Endothelial cell of umbilical vein (primary cell): ENCODE data around the gene PBX3. TPM values are rescaled to one million over a fixed set of nuclear protein-coding genes. Genes with fewer than 3 reads are reported as not detected.

ENCODE experiments used
- BruUV-seq: library from RNA; stranded (reverse); fragments of 400-500 nt; replicated peaks from 2 replicates; lab custom pipeline; 2021; lab: Mats Ljungman, UMichigan
- CTCF ChIA-PET: fragments of 300-600, 350-600 bp; sonication (Branson Sonifier 250); formaldehyde crosslinking; loops from one replicate; lab custom pipeline; 2021; ENCODE audit warnings: antibody characterized with exemption, inconsistent platforms; lab: Charles Lee
- POLR2A ChIA-PET: fragments of 300-600, 350-600 bp; sonication (Branson Sonifier 250); formaldehyde crosslinking; loops from one replicate; lab custom pipeline; 2021; ENCODE audit warnings: antibody characterized with exemption, inconsistent platforms; lab: Charles Lee
- DNase-seq: peaks from one replicate; pipeline ENCODE4 v3.0.0-alpha.2; 2011; ENCODE audit warnings: low read depth, low spot score
- FAIRE-seq: peaks from 2 replicates; lab custom pipeline; 2011; peaks lifted over from hg19 to GRCh38; lab: Jason Lieb, UNC
- H2AFZ ChIP-seq: 2 replicates; pipeline ENCODE4 v1.6.0; 2012; ENCODE audit warnings: low read depth, low read length, control low read depth, inconsistent platforms
- H3K27ac ChIP-seq: 2 replicates; pipeline ENCODE4 v1.5.1; 2011; ENCODE audit warnings: low read depth, mild to moderate bottlenecking, control low read depth, low read length, moderate library complexity; ENCODE audit not compliant: insufficient read depth
- H3K27me3 ChIP-seq, 2 experiments: 2 replicates each; pipeline versions ENCODE4 v1.6.0 to v1.6.1; 2011; ENCODE audit warnings: low read length in 2 of 2, mixed read lengths in 1 of 2; ENCODE audit not compliant: control insufficient read depth in 2 of 2, insufficient read depth in 2 of 2
- H3K36me3 ChIP-seq, 2 experiments: 2 replicates in 1 of 2; 3 replicates in 1 of 2; pipeline ENCODE4 v1.5.1; 2011; ENCODE audit warnings: low read length in 2 of 2, mild to moderate bottlenecking in 1 of 2, moderate library complexity in 1 of 2; ENCODE audit not compliant: control insufficient read depth in 2 of 2, insufficient read depth in 2 of 2; ENCODE audit errors: extremely low read depth in 1 of 2
- H3K4me1 ChIP-seq: 3 replicates; pipeline ENCODE4 v1.5.1; 2011; ENCODE audit warnings: mild to moderate bottlenecking, low read length; ENCODE audit not compliant: control insufficient read depth, insufficient read depth; ENCODE audit errors: extremely low read depth
- H3K4me2 ChIP-seq: 2 replicates; pipeline ENCODE4 v1.6.1; 2011; ENCODE audit warnings: low read length, control low read depth, mixed read lengths; ENCODE audit not compliant: insufficient read depth
- H3K4me3 ChIP-seq, 3 experiments: fragments of 200-600 bp in 1 of 3; sonication (generic), shearing (Covaris generic) in 1 of 3; replicated peaks in 1 of 3; 2 replicates each; pipeline ENCODE4 v1.5.1; 2011 to 2016; ENCODE audit warnings: control low read depth in 3 of 3, low read length in 3 of 3, mild to moderate bottlenecking in 2 of 3, inconsistent platforms in 1 of 3, low read depth in 1 of 3, moderate library complexity in 1 of 3; ENCODE audit not compliant: insufficient read depth in 1 of 3
- H3K79me2 ChIP-seq: 2 replicates; pipeline ENCODE4 v1.6.0; 2012; ENCODE audit warnings: low read length, inconsistent platforms; ENCODE audit not compliant: control insufficient read depth, insufficient read depth
- H3K9ac ChIP-seq: replicated peaks from 2 replicates; pipeline ENCODE3; 2011; ENCODE audit warnings: low read length, control low read depth; ENCODE audit not compliant: insufficient read depth; ENCODE audit errors: extremely low read depth
- H3K9me1 ChIP-seq: replicated peaks from 3 replicates; pipeline ENCODE4 v1.6.0; 2011; ENCODE audit warnings: mild to moderate bottlenecking, low read length; ENCODE audit not compliant: control insufficient read depth, insufficient read depth; ENCODE audit errors: extremely low read depth
- H3K9me3 ChIP-seq: replicated peaks from 2 replicates; pipeline ENCODE4 v1.5.1; 2012; ENCODE audit warnings: low read length, inconsistent platforms; ENCODE audit not compliant: control insufficient read depth, insufficient read depth
- H4K20me1 ChIP-seq: replicated peaks from 2 replicates; pipeline ENCODE3; 2011; ENCODE audit warnings: mild to moderate bottlenecking, low read length; ENCODE audit not compliant: control insufficient read depth, insufficient read depth; ENCODE audit errors: extremely low read depth
- CTCF ChIP-seq, 2 donors: IDR thresholded peaks; 1 replicate in 1 of 2; 2 replicates in 1 of 2; pipeline ENCODE4 v1.5.1; 2011; ENCODE audit warnings: low read length in 2 of 2, mild to moderate bottlenecking in 2 of 2, moderate library complexity in 2 of 2, control low read depth in 1 of 2, inconsistent platforms in 1 of 2, low read depth in 1 of 2; ENCODE audit not compliant: insufficient read depth in 1 of 2; ENCODE audit errors: extremely low read depth in 1 of 2
- EZH2 ChIP-seq: IDR thresholded peaks from 2 replicates; pipeline ENCODE4 v1.6.1; 2012; ENCODE audit warnings: borderline replicate concordance, low read depth, mild to moderate bottlenecking, moderate library complexity, low read length, inconsistent platforms; ENCODE audit not compliant: severe bottlenecking
- FOS ChIP-seq: IDR thresholded peaks from 2 replicates; pipeline ENCODE4 v1.6.1; 2011; ENCODE audit warnings: mild to moderate bottlenecking, low read length, moderate library complexity, borderline replicate concordance; ENCODE audit not compliant: insufficient read depth
- GATA2 ChIP-seq: IDR thresholded peaks from 2 replicates; pipeline ENCODE4 v1.7.0; 2011; ENCODE audit warnings: low read depth, mild to moderate bottlenecking, moderate library complexity, mixed read lengths, low read length; ENCODE audit not compliant: insufficient read length, insufficient read depth
- JUN ChIP-seq: IDR thresholded peaks from 2 replicates; pipeline ENCODE4 v1.6.1; 2011; ENCODE audit warnings: borderline replicate concordance, low read depth; ENCODE audit not compliant: insufficient read length, insufficient read depth
- MAX ChIP-seq: IDR thresholded peaks from 2 replicates; pipeline ENCODE4 v1.6.1; 2011; ENCODE audit not compliant: insufficient read depth, insufficient read length
- MYC ChIP-seq: IDR thresholded peaks from one replicate; pipeline ENCODE4 v1.6.1; 2011; ENCODE audit warnings: mild to moderate bottlenecking, low read depth, low read length
- POLR2A ChIP-seq: IDR thresholded peaks from 2 replicates; pipeline ENCODE4 v1.6.1; 2012; ENCODE audit warnings: low read depth, mild to moderate bottlenecking, control low read depth, low read length
- POLR2AphosphoS5 ChIP-seq: IDR thresholded peaks from 2 replicates; pipeline ENCODE4 v1.6.1; 2012; ENCODE audit warnings: low read depth, mild to moderate bottlenecking, control low read depth, low read length, moderate library complexity; ENCODE audit not compliant: insufficient read depth
- dilution Hi-C: fragments of 300-500 bp; cut with MboI; formaldehyde crosslinking; loops from one replicate; pipeline ENCODE4 v1.15.0; 2019; ENCODE audit warnings: low sequenced_read_pairs; ENCODE audit not compliant: extremely low pct_ligation_motif_present
- intact Hi-C: fragments of 100-400 bp; cut with micrococcal nuclease; formaldehyde crosslinking; loops from one replicate; pipeline ENCODE4 v1.10.0; 2022
- polyA plus RNA-seq, 4 experiments: library from polyadenylated mRNA; depleted of rRNA in 3 of 4; stranded (reverse) in 3 of 4; unstranded in 1 of 4; fragments of >200 nt; gene quantifications; 2 replicates each; pipeline versions ENCODE4 v1.2.1 to v1.2.3, GENCODE V29; 2011 to 2012; ENCODE audit warnings: missing spikeins in 1 of 4
- total RNA-seq: library from RNA; stranded (reverse); gene quantifications from 2 replicates; pipeline ENCODE4 v1.2.3, GENCODE V29; 2021

The PBX3 gene
- total and polyA plus RNA-seq, 2 donors (not counting 3 experiments of a cell fraction or from before 2014, with no cell fraction given) = 18.8 to 42.0 TPM

GRCh38 chr9:125812403-125812802 lies 65.2 kb downstream of the PBX3 start:
- Histone ChIP-seq H3K36me3 (no peaks in the 10 kb centered on the region), H3K9me3 (no peaks in the 10 kb centered on the region), H3K27ac (no peak overlapping the region), H4K20me1 (peaks cover 3% of the 10 kb centered on the region), H3K9me1 (no peaks in the 10 kb centered on the region), H2AFZ (no peak overlapping the region), H3K4me2 (no peak overlapping the region), H3K4me3 (no peak overlapping the region), H3K79me2 (peaks cover 14% of the 10 kb centered on the region), H3K4me1 (peaks cover 8% of the 10 kb centered on the region), H3K9ac (no peak overlapping the region), H3K27me3 (no peaks in the 10 kb centered on the region)
- FAIRE-seq = no peak
- ChIA-PET CTCF (no interaction called here), POLR2A (interaction anchor here (0.6 kb wide), 1 partner anchor 10 kb away, joined by 7 read pairs; no protein-coding TSS in a partner anchor)
- TF ChIP-seq MYC (no peak), CTCF (IDR thresholded peaks at IDR 0.05; ENCODE audit: extremely low read depth in 1 of 2, insufficient read depth in 1 of 2, low read depth in 1 of 2, low read length in 2 of 2) (no peak), EZH2 (no peak), GATA2 (no peak), MAX (no peak)
- no peak for DNase-seq
- dilution Hi-C loops (no loop called here), intact Hi-C loops (no loop called here)
- BruUV-seq = no TSS peak

- TF ChIP-seq POLR2A (no peak), MYC (no peak), EZH2 (no peak), MAX (no peak), POLR2AphosphoS5 (no peak), FOS (no peak), JUN (no peak), CTCF (IDR thresholded peaks at IDR 0.05; ENCODE audit: extremely low read depth in 1 of 2, insufficient read depth in 1 of 2, low read depth in 1 of 2, low read length in 2 of 2) (no peak), GATA2 (no peak)
- dilution Hi-C loops = no loop called here
- Histone ChIP-seq H3K79me2 (peaks cover 18% of the 10 kb centered on the region), H2AFZ (no peak overlapping the region), H3K27me3 (no peaks in the 10 kb centered on the region), H3K9me1 (no peaks in the 10 kb centered on the region), H3K4me2 (peak overlapping the region; percentile 41), H3K4me3 (no peak overlapping the region), H3K36me3 (no peaks in the 10 kb centered on the region), H4K20me1 (peaks cover 4% of the 10 kb centered on the region), H3K9ac (no peak overlapping the region), H3K9me3 (no peaks in the 10 kb centered on the region), H3K27ac (no peak overlapping the region), H3K4me1 (peaks cover 8% of the 10 kb centered on the region)
- no peak for DNase-seq
- intact Hi-C loops = loop anchor here (1.0 kb wide), 1 partner anchor 407 kb away; no protein-coding TSS in a partner anchor
- CTCF ChIA-PET = no interaction called here
- no peak for FAIRE-seq
- POLR2A ChIA-PET = no interaction called here
- no TSS peak for BruUV-seq
These were observed 68.4 kb downstream of the PBX3 start for GRCh38 chr9:125815568-125815967.
